Right lobe of liver (tissue), 6 donors: ENCODE results near the gene ALDH3A2. TPM values are rescaled to one million over a fixed set of nuclear protein-coding genes. Genes with fewer than 3 reads are reported as not detected.

Experiments used
- ATAC-seq, 4 donors: fragments of 200-7000 bp; cut with Tn5 transposase; one replicate each; pipeline ENCODE4 v1.9.1; 2020; ENCODE audit warnings: mild to moderate bottlenecking in 4 of 4, moderate library complexity in 4 of 4
- DNase-seq, 3 donors: peaks; one replicate each; pipeline ENCODE4 v3.0.0-alpha.2; 2020
- H3K27ac ChIP-seq, 3 donors: fragments of 200-600 bp; one replicate each; pipeline ENCODE4 v1.8.0; 2022
- H3K27me3 ChIP-seq, 2 donors: fragments of 200-600 bp; one replicate each; pipeline ENCODE4 v1.8.0; 2022
- H3K36me3 ChIP-seq, 4 donors: fragments of 200-600 bp; sonication (generic) in 1 of 4; one replicate each; pipeline versions ENCODE4 v1.5.1 to v1.8.0; 2017 to 2022; ENCODE audit warnings: control low read depth in 1 of 4
- H3K4me1 ChIP-seq, 4 donors: fragments of 200-600 bp; sonication (generic) in 1 of 4; one replicate each; pipeline versions ENCODE4 v1.5.1 to v1.8.0; 2017 to 2022; ENCODE audit warnings: control low read depth in 1 of 4
- H3K4me3 ChIP-seq, 3 donors: fragments of 200-600 bp; one replicate each; pipeline ENCODE4 v1.8.0; 2022
- H3K9me3 ChIP-seq, 4 donors: fragments of 200-600 bp; sonication (generic) in 1 of 4; one replicate each; pipeline versions ENCODE4 v1.5.1 to v1.8.0; 2017 to 2022; ENCODE audit warnings: control low read depth in 1 of 4
- POLR2A ChIP-seq: fragments of 450-650 bp; IDR thresholded peaks from one replicate; pipeline ENCODE4 v1.6.1; 2017; ENCODE audit warnings: antibody characterized with exemption, mild to moderate bottlenecking
- WGBS: methylation state at CpG from one replicate; pipeline ENCODE4 v1.1.6; 2018; ENCODE audit warnings: low coverage, low lambda C conversion rate; ENCODE audit not compliant: insufficient coverage; ENCODE audit errors: missing lambda C conversion rate; 5-methylcytosine and 5-hydroxymethylcytosine counted together
- intact Hi-C, 2 donors: fragments of 100-400 bp; cut with DNase I; formaldehyde crosslinking; loops; one replicate each; pipeline versions ENCODE4 v1.11.2 to v1.14.1; 2022
- total RNA-seq, 6 experiments: library from RNA; depleted of rRNA in 2 of 6; stranded (reverse); fragments of >200 nt in 2 of 6; fragmentation: NEBNext Ultra II Directional in 3 of 6; extraction: Animal tissue kit (Norgen Biotek cat#: 25700) in 3 of 6; gene quantifications; one replicate each; pipeline versions ENCODE4 v1.1.0 to v1.2.4, GENCODE V29; 2016 to 2023
- TF ChIP-seq, protein P1 (sequence below), 4 donors: fragments of 200-600 bp in 3 of 4; fragments of 450-650 bp in 1 of 4; IDR thresholded peaks; one replicate each; pipeline versions ENCODE4 v1.5.1 to v1.8.0; 2016 to 2022; ENCODE audit warnings: antibody characterized with exemption in 4 of 4, mild to moderate bottlenecking in 2 of 4
- donor health status: DM: no; HTN: yes; CAD: no.
- donor health status: DM: no; HTN: no; CAD: no.
- donor health status: DM: no; HTN: no; CAD: no.
- donor health status: DM: no; HTN: yes; CAD: no.
- donor health status: DM: no; HTN: yes; CAD: no.

Gene ALDH3A2
- total RNA-seq, 6 experiments from 2014 or later: 102 to 264 (median 182) TPM

DNA sequence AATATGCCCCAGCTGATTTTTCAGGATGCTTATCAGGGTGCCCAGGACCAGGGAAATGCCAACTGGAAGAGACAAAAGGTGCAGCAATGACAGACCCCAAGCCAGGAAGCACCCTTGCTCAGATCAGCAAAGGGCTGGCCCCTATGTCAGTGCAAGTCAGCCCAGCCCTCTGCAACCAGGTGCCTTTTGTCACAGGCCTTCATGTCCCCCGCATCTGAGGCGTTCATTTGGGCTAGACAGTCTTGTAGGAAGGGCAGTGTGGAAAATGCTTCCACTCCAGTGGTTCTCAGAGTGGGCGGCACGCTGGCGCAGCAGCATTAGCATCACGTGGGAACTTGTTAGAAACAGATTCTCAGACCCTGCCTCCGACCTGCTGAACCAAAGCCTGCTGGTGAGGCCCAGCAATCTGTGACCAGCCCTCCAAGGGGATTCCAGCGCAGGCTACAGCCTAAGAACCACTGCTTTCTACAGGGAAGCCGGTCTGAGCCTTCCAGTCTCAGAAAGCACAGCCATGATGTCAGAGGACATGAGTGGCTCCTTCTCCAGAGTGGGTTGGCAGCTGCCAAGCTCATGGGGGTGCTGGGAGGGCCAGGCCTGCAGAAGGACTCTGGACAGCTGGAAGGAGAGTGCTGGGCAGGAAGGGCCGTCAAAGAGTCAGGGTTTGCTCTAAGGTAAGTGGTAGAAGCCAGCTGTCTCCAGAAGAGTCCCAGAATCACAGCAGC is 54.7 kb downstream of the ALDH3A2 start:
- no peak overlapping the region for H3K4me3 ChIP-seq
- ATAC-seq (no peak), DNase-seq (no peak)
- H3K27ac ChIP-seq: no peak overlapping the region
- H3K27me3 ChIP-seq: no peaks in the 10 kb centered on the region
- peaks cover 0 to 8% (median 0%) of the 10 kb centered on the region in 4 donors for H3K4me1 ChIP-seq
- 64% methylated on average over 3 of the region's 10 CpGs for WGBS
- no peaks in the 10 kb centered on the region for H3K36me3 ChIP-seq
- TF ChIP-seq POLR2A: no peak
- TF ChIP-seq, protein P1, sequence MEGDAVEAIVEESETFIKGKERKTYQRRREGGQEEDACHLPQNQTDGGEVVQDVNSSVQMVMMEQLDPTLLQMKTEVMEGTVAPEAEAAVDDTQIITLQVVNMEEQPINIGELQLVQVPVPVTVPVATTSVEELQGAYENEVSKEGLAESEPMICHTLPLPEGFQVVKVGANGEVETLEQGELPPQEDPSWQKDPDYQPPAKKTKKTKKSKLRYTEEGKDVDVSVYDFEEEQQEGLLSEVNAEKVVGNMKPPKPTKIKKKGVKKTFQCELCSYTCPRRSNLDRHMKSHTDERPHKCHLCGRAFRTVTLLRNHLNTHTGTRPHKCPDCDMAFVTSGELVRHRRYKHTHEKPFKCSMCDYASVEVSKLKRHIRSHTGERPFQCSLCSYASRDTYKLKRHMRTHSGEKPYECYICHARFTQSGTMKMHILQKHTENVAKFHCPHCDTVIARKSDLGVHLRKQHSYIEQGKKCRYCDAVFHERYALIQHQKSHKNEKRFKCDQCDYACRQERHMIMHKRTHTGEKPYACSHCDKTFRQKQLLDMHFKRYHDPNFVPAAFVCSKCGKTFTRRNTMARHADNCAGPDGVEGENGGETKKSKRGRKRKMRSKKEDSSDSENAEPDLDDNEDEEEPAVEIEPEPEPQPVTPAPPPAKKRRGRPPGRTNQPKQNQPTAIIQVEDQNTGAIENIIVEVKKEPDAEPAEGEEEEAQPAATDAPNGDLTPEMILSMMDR (IDR thresholded peaks at IDR 0.05): no peak
- intact Hi-C loops: no loop called here
- H3K9me3 ChIP-seq: no peaks in the 10 kb centered on the region

GRCh38 chr17:19703828-19704613 is 55.5 kb downstream of the ALDH3A2 start:
- no peak overlapping the region for H3K4me3 ChIP-seq
- H3K27me3 ChIP-seq: no peaks in the 10 kb centered on the region
- H3K36me3 ChIP-seq: no peaks in the 10 kb centered on the region
- DNase-seq: peak; percentile 63 to 74 (median 65)
- no peak overlapping the region for H3K27ac ChIP-seq
- peak; percentile 77 to 94 (median 86) for ATAC-seq
- intact Hi-C loops: no loop called here
- no peaks in the 10 kb centered on the region for H3K9me3 ChIP-seq
- 70% methylated on average over 4 of the region's 17 CpGs for WGBS
- peaks cover 0 to 8% (median 0%) of the 10 kb centered on the region in 4 donors for H3K4me1 ChIP-seq
- TF ChIP-seq, protein P1 (IDR thresholded peaks at IDR 0.05): no peak
- TF ChIP-seq POLR2A: no peak

DNA sequence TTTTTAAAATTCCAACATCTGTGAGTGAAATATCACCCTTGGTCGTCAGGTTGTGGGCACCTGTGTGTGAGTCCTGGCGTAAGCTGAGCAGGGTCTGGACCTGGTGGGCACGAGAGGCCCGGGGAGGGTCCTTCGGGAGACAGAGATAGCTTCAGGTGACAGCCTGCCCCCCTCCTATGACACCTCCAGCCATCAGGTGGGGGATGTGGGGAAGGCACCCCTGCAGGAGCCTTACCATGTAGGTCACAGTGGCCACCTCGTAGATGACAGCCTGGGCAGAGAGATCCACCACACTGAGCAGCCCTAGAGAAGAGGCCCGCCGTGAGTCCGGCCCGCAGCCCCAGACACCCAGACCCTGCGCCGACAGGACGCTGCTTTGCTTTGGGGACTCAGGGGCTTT is 56.6 kb downstream of the ALDH3A2 start:
- H3K4me1 ChIP-seq: peaks cover 0 to 8% (median 0%) of the 10 kb centered on the region in 4 donors
- ATAC-seq (no peak), DNase-seq (no peak)
- no peaks in the 10 kb centered on the region for H3K27me3 ChIP-seq
- H3K27ac ChIP-seq: no peak overlapping the region
- H3K9me3 ChIP-seq: no peaks in the 10 kb centered on the region
- no peak overlapping the region for H3K4me3 ChIP-seq
- intact Hi-C loops: no loop called here
- TF ChIP-seq, protein P1 (IDR thresholded peaks at IDR 0.05): no peak
- no peak for TF ChIP-seq POLR2A
- WGBS: 80% methylated on average over 1 of the region's 13 CpGs
- no peaks in the 10 kb centered on the region for H3K36me3 ChIP-seq

GRCh38 chr17:19705771-19706770 is 57.5 kb downstream of the ALDH3A2 start:
- no peak for ATAC-seq
- peaks cover 0 to 8% (median 0%) of the 10 kb centered on the region in 4 donors for H3K4me1 ChIP-seq
- no peak overlapping the region for H3K27ac ChIP-seq
- H3K27me3 ChIP-seq: no peaks in the 10 kb centered on the region
- H3K36me3 ChIP-seq: no peaks in the 10 kb centered on the region
- no peak for DNase-seq
- no peak overlapping the region for H3K4me3 ChIP-seq
- TF ChIP-seq POLR2A: no peak
- TF ChIP-seq, protein P1 (IDR thresholded peaks at IDR 0.05): no peak
- H3K9me3 ChIP-seq: no peaks in the 10 kb centered on the region
- WGBS: 94% methylated on average over 4 of the region's 22 CpGs
- intact Hi-C loops: no loop called here
